OCI-LY7 (cell line): ENCODE measurements around the gene LRIG3. TPM values are rescaled to one million over a fixed set of nuclear protein-coding genes. Genes with fewer than 3 reads are reported as not detected.

Experiments used
- BruUV-seq: library from RNA; stranded (reverse); fragments of 400-500 nt; replicated peaks from 2 replicates; lab custom pipeline; 2021; lab: Mats Ljungman, UMichigan
- CTCF ChIA-PET: fragments of 300-600 bp; sonication (Branson Sonifier 250); formaldehyde crosslinking; loops from one replicate; lab custom pipeline; 2022; ENCODE audit warnings: antibody characterized with exemption; ENCODE audit not compliant: unreplicated experiment; lab: Charles Lee
- POLR2A ChIA-PET: fragments of 300-600 bp; sonication (Branson Sonifier 250); formaldehyde crosslinking; loops from one replicate; lab custom pipeline; 2022; ENCODE audit warnings: antibody characterized with exemption; lab: Charles Lee
- DNase-seq: peaks from one replicate; pipeline ENCODE4 v3.0.0-alpha.2; 2015; ENCODE audit warnings: low spot score
- H2AFZ ChIP-seq: fragments of 200-600 bp; sonication (generic), shearing (Covaris generic); 2 replicates; pipeline ENCODE4 v1.6.1; 2014; ENCODE audit warnings: mild to moderate bottlenecking, antibody characterized with exemption, low read length, moderate library complexity
- H3K27ac ChIP-seq: fragments of 200-600 bp; sonication (generic); 2 replicates; pipeline ENCODE4 v1.5.1; 2014; ENCODE audit warnings: mixed run types, low read depth, mild to moderate bottlenecking, moderate library complexity, low read length, inconsistent platforms; ENCODE audit not compliant: poor library complexity, severe bottlenecking
- H3K36me3 ChIP-seq: fragments of 200-600 bp; sonication (generic); 2 replicates; pipeline ENCODE4 v1.6.1; 2014; ENCODE audit warnings: mild to moderate bottlenecking, antibody characterized with exemption, low read length, moderate library complexity, mixed read lengths; ENCODE audit not compliant: insufficient read depth
- H3K4me1 ChIP-seq: fragments of 200-600 bp; sonication (generic); 2 replicates; pipeline ENCODE4 v1.5.1; 2014; ENCODE audit warnings: mild to moderate bottlenecking, low read length; ENCODE audit not compliant: insufficient read depth, poor library complexity, severe bottlenecking
- H3K4me2 ChIP-seq: fragments of 200-600 bp; sonication (generic); 2 replicates; pipeline ENCODE4 v1.6.1; 2014; ENCODE audit warnings: mild to moderate bottlenecking, low read length
- H3K4me3 ChIP-seq: fragments of 200-600 bp; sonication (generic); 2 replicates; pipeline ENCODE4 v1.5.1; 2014; ENCODE audit warnings: mild to moderate bottlenecking, low read depth, low read length; ENCODE audit not compliant: poor library complexity, severe bottlenecking
- H3K79me2 ChIP-seq: fragments of 200-600 bp; sonication (generic); 2 replicates; pipeline ENCODE4 v1.6.1; 2016; ENCODE audit warnings: low read depth, mild to moderate bottlenecking, low read length, moderate library complexity, mixed read lengths; ENCODE audit not compliant: insufficient read depth
- H3K9me2 ChIP-seq: fragments of 200-600 bp; sonication (generic); 2 replicates; pipeline ENCODE4 v1.6.1; 2016; ENCODE audit warnings: mild to moderate bottlenecking, low read length, mixed read lengths; ENCODE audit not compliant: insufficient read depth
- H3K9me3 ChIP-seq: fragments of 200-600 bp; sonication (generic); 2 replicates; pipeline ENCODE4 v1.6.1; 2014; ENCODE audit warnings: mild to moderate bottlenecking, mixed run types, low read length, mixed read lengths
- H4K20me1 ChIP-seq: fragments of 200-600 bp; sonication (generic); 2 replicates; pipeline ENCODE4 v1.6.1; 2014; ENCODE audit warnings: mild to moderate bottlenecking, antibody characterized with exemption, low read length, moderate library complexity, mixed read lengths; ENCODE audit not compliant: insufficient read depth
- EZH2phosphoT487 ChIP-seq: fragments of 200-600 bp; sonication (generic); IDR thresholded peaks from 2 replicates; pipeline ENCODE4 v1.6.1; 2018; ENCODE audit warnings: low read depth, borderline replicate concordance, mild to moderate bottlenecking, mixed run types, antibody characterized with exemption, low read length, moderate library complexity, mixed read lengths
- intact Hi-C: fragments of 100-400 bp; cut with micrococcal nuclease; formaldehyde crosslinking; loops from one replicate; pipeline ENCODE4 v1.10.0; 2022; ENCODE audit not compliant: unreplicated experiment
- total RNA-seq, 2 experiments: library from RNA; depleted of rRNA in 1 of 2; stranded (reverse); fragments of >200 nt in 1 of 2; shearing (Covaris generic) in 1 of 2; gene quantifications; 2 replicates each; pipeline ENCODE4 v1.2.3, GENCODE V29; 2014 to 2022
- TF ChIP-seq, protein P1 (sequence below): fragments of 200-600 bp; sonication (generic); conservative IDR thresholded peaks from 2 replicates; pipeline ENCODE4 v1.5.1; 2014; ENCODE audit warnings: mild to moderate bottlenecking, antibody characterized with exemption, low read length, moderate library complexity, mixed read lengths

LRIG3 gene
- total RNA-seq, 2 experiments from 2014 or later, result not detected

DNA sequence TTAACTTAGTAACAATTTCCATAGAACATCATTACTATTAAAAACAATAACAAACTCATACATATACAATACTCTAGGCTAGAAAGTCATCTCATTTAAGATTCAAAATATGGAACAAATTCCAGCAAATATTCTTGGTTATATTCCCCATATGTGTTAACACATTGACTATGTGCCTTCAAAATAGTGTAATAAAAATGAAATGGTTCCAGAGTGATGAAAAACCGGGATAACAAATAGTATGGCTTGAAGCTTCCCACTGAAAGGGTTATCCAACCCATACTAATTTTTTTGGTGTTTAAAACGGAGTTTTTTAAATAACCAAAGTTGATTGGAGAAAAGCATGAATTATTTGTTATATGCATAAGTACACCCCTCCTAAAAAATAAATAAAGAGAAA, 5.3 kb downstream of the LRIG3 start:
- Histone ChIP-seq H2AFZ (no peak overlapping the region), H3K4me1 (no peaks in the 10 kb centered on the region), H3K9me3 (no peaks in the 10 kb centered on the region), H3K27ac (no peak overlapping the region), H3K4me3 (no peak overlapping the region), H3K4me2 (no peak overlapping the region), H4K20me1 (no peaks in the 10 kb centered on the region), H3K79me2 (no peaks in the 10 kb centered on the region), H3K9me2 (no peaks in the 10 kb centered on the region), H3K36me3 (no peaks in the 10 kb centered on the region)
- BruUV-seq, result no TSS peak
- POLR2A ChIA-PET, result no interaction called here
- TF ChIP-seq, protein P1, sequence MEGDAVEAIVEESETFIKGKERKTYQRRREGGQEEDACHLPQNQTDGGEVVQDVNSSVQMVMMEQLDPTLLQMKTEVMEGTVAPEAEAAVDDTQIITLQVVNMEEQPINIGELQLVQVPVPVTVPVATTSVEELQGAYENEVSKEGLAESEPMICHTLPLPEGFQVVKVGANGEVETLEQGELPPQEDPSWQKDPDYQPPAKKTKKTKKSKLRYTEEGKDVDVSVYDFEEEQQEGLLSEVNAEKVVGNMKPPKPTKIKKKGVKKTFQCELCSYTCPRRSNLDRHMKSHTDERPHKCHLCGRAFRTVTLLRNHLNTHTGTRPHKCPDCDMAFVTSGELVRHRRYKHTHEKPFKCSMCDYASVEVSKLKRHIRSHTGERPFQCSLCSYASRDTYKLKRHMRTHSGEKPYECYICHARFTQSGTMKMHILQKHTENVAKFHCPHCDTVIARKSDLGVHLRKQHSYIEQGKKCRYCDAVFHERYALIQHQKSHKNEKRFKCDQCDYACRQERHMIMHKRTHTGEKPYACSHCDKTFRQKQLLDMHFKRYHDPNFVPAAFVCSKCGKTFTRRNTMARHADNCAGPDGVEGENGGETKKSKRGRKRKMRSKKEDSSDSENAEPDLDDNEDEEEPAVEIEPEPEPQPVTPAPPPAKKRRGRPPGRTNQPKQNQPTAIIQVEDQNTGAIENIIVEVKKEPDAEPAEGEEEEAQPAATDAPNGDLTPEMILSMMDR, result no peak
- TF ChIP-seq EZH2phosphoT487, result no peak
- CTCF ChIA-PET, result no interaction called here
- DNase-seq, result no peak
- intact Hi-C loops, result no loop called here

DNA sequence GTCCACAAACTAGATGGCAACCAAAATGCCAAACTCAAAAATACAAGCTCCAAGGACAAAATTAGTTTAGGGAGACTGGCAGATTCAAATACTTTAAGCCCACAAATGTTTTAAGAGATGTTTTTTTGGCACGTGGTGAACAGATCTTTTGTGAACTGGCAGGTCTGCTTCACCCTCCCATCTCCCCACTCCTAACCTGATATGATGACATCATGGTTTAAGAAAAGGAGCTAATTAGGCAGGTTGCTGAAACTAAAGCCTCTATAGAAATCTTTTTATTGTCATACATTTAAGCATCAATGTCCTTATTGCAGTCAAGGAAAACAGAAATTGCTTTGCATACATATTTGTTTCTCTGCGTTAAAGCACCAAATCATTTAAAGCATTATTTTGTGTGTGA, 5.8 kb downstream of the LRIG3 start:
- Histone ChIP-seq H3K4me2 (no peak overlapping the region), H4K20me1 (no peaks in the 10 kb centered on the region), H3K27ac (no peak overlapping the region), H3K36me3 (no peaks in the 10 kb centered on the region), H3K79me2 (no peaks in the 10 kb centered on the region), H3K9me3 (no peaks in the 10 kb centered on the region), H3K4me3 (no peak overlapping the region), H2AFZ (no peak overlapping the region), H3K4me1 (no peaks in the 10 kb centered on the region), H3K9me2 (no peaks in the 10 kb centered on the region)
- no TSS peak for BruUV-seq
- ChIA-PET CTCF (no interaction called here), POLR2A (no interaction called here)
- TF ChIP-seq, protein P1, result no peak
- no peak for TF ChIP-seq EZH2phosphoT487
- intact Hi-C loops, result no loop called here
- no peak for DNase-seq

DNA sequence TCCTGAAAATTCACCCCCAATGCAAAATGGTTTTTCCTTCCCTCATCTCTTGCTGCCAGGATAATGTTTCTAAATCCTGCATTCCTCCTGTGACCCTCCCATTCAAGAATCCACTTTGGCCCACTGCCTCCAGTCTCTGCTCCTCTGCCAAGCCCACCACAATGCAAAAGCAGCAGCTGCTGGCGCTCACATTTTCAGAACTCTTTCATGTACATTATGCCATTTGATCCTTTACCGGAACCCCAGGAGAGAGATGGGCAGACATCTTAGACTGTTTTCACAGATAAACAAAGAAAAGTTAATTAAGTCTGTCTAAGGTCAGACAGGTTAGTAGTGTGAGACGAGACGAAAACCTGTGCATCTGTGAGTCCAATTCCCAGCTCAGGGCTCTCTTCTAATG, 12.9 kb downstream of the LRIG3 start:
- H3K9me3 ChIP-seq, result no peaks in the 10 kb centered on the region
- H3K4me3 ChIP-seq, result no peak overlapping the region
- intact Hi-C loops, result no loop called here
- H4K20me1 ChIP-seq, result no peaks in the 10 kb centered on the region
- ChIA-PET CTCF (no interaction called here), POLR2A (no interaction called here)
- no peak overlapping the region for H2AFZ ChIP-seq
- no peak for DNase-seq
- BruUV-seq, result no TSS peak
- H3K79me2 ChIP-seq, result no peaks in the 10 kb centered on the region
- H3K27ac ChIP-seq, result no peak overlapping the region
- H3K4me1 ChIP-seq, result no peaks in the 10 kb centered on the region
- no peak overlapping the region for H3K4me2 ChIP-seq
- H3K36me3 ChIP-seq, result no peaks in the 10 kb centered on the region
- H3K9me2 ChIP-seq, result no peaks in the 10 kb centered on the region
- no peak for TF ChIP-seq EZH2phosphoT487
- TF ChIP-seq, protein P1, result no peak
